IPS-20b (cell line): Measurements from ENCODE around the gene ILF3.

Experiments
- H3K27ac ChIP-seq: one replicate; pipeline ENCODE4 v1.5.1; 2013; ENCODE audit warnings: low read length
- H3K27me3 ChIP-seq: 2 replicates; pipeline ENCODE4 v1.6.1; 2013; ENCODE audit warnings: mild to moderate bottlenecking, low read length, inconsistent platforms; ENCODE audit not compliant: insufficient read depth
- H3K36me3 ChIP-seq: 2 replicates; pipeline ENCODE4 v1.6.1; 2013; ENCODE audit warnings: low read depth, mild to moderate bottlenecking, inconsistent platforms, low read length, moderate library complexity; ENCODE audit not compliant: insufficient read depth
- H3K4me1 ChIP-seq: 2 replicates; pipeline ENCODE4 v1.6.1; 2013; ENCODE audit warnings: mild to moderate bottlenecking, control low read depth, inconsistent platforms, low read length, moderate library complexity; ENCODE audit not compliant: insufficient read depth
- H3K4me3 ChIP-seq: 2 replicates; pipeline ENCODE4 v1.5.1; 2013; ENCODE audit warnings: mild to moderate bottlenecking, low read length, inconsistent platforms
- H3K9ac ChIP-seq: 2 replicates; pipeline ENCODE4 v1.6.1; 2013; ENCODE audit warnings: low read depth, mild to moderate bottlenecking, inconsistent platforms, low read length, moderate library complexity
- H3K9me3 ChIP-seq: 2 replicates; pipeline ENCODE4 v1.6.1; 2013; ENCODE audit warnings: mild to moderate bottlenecking, low read depth, low read length, inconsistent platforms; ENCODE audit not compliant: insufficient read depth

Gene ILF3

GRCh38 chr19:10726268-10726667, 72.1 kb downstream of the ILF3 start:
- H3K9ac ChIP-seq, result no peak overlapping the region
- no peaks in the 10 kb centered on the region for H3K9me3 ChIP-seq
- H3K27ac ChIP-seq, result no peak overlapping the region
- no peaks in the 10 kb centered on the region for H3K4me1 ChIP-seq
- no peaks in the 10 kb centered on the region for H3K27me3 ChIP-seq
- H3K4me3 ChIP-seq, result no peak overlapping the region
- no peaks in the 10 kb centered on the region for H3K36me3 ChIP-seq

GRCh38 chr19:10727685-10728201, 73.6 kb downstream of the ILF3 start:
- Histone ChIP-seq H3K36me3 (no peaks in the 10 kb centered on the region), H3K4me3 (no peak overlapping the region), H3K27me3 (no peaks in the 10 kb centered on the region), H3K9me3 (no peaks in the 10 kb centered on the region), H3K27ac (no peak overlapping the region), H3K4me1 (no peaks in the 10 kb centered on the region), H3K9ac (no peak overlapping the region)

GRCh38 chr19:10729411-10729810, 75.3 kb downstream of the ILF3 start:
- Histone ChIP-seq H3K9me3 (no peaks in the 10 kb centered on the region), H3K4me1 (no peaks in the 10 kb centered on the region), H3K4me3 (no peak overlapping the region), H3K9ac (no peak overlapping the region), H3K36me3 (no peaks in the 10 kb centered on the region), H3K27me3 (no peaks in the 10 kb centered on the region), H3K27ac (no peak overlapping the region)

GRCh38 chr19:10730932-10731331, 76.8 kb downstream of the ILF3 start:
- Histone ChIP-seq H3K4me1 (no peaks in the 10 kb centered on the region), H3K27me3 (no peaks in the 10 kb centered on the region), H3K27ac (no peak overlapping the region), H3K9ac (no peak overlapping the region), H3K9me3 (no peaks in the 10 kb centered on the region), H3K4me3 (no peak overlapping the region), H3K36me3 (no peaks in the 10 kb centered on the region)

- H3K27ac ChIP-seq, result no peak overlapping the region
- H3K27me3 ChIP-seq, result no peaks in the 10 kb centered on the region
- no peak overlapping the region for H3K4me3 ChIP-seq
- no peaks in the 10 kb centered on the region for H3K36me3 ChIP-seq
- H3K9ac ChIP-seq, result no peak overlapping the region
- no peaks in the 10 kb centered on the region for H3K9me3 ChIP-seq
- H3K4me1 ChIP-seq, result no peaks in the 10 kb centered on the region
These were observed 81.6 kb downstream of the ILF3 start for GRCh38 chr19:10735741-10736140.

GRCh38 chr19:10736189-10736588, 82.0 kb downstream of the ILF3 start:
- Histone ChIP-seq H3K4me1 (no peaks in the 10 kb centered on the region), H3K9me3 (no peaks in the 10 kb centered on the region), H3K27me3 (no peaks in the 10 kb centered on the region), H3K27ac (no peak overlapping the region), H3K4me3 (no peak overlapping the region), H3K36me3 (no peaks in the 10 kb centered on the region), H3K9ac (no peak overlapping the region)

GRCh38 chr19:10736916-10737551, 82.9 kb downstream of the ILF3 start:
- Histone ChIP-seq H3K4me3 (no peak overlapping the region), H3K4me1 (no peaks in the 10 kb centered on the region), H3K27me3 (no peaks in the 10 kb centered on the region), H3K36me3 (no peaks in the 10 kb centered on the region), H3K27ac (no peak overlapping the region), H3K9me3 (no peaks in the 10 kb centered on the region), H3K9ac (no peak overlapping the region)

GRCh38 chr19:10737722-10738121, 83.6 kb downstream of the ILF3 start:
- Histone ChIP-seq H3K27ac (no peak overlapping the region), H3K9ac (no peak overlapping the region), H3K36me3 (no peaks in the 10 kb centered on the region)

GRCh38 chr19:10740798-10741197, 86.7 kb downstream of the ILF3 start:
- Histone ChIP-seq H3K9ac (no peak overlapping the region), H3K36me3 (no peaks in the 10 kb centered on the region), H3K9me3 (no peaks in the 10 kb centered on the region), H3K4me3 (no peak overlapping the region), H3K4me1 (no peaks in the 10 kb centered on the region), H3K27me3 (no peaks in the 10 kb centered on the region), H3K27ac (no peak overlapping the region)

More at GRCh38 chr19:10737722-10738121, 83.6 kb downstream of the ILF3 start:
- no peak overlapping the region for H3K4me3 ChIP-seq
- no peaks in the 10 kb centered on the region for H3K27me3 ChIP-seq
- no peaks in the 10 kb centered on the region for H3K4me1 ChIP-seq
- no peaks in the 10 kb centered on the region for H3K9me3 ChIP-seq
